PC-3 (cell line): ENCODE data around the gene MAGI2. TPM values are rescaled to one million over a fixed set of nuclear protein-coding genes. Genes with fewer than 3 reads are reported as not detected.

Experiments
- ATAC-seq: fragments of 200-7000 bp; cut with Tn5 transposase; 2 replicates; pipeline ENCODE4 v1.9.1; 2020; ENCODE audit warnings: mild to moderate bottlenecking, moderate library complexity
- BruUV-seq: library from RNA; stranded (reverse); fragments of 400-500 nt; replicated peaks from 2 replicates; lab custom pipeline; 2021; lab: Mats Ljungman, UMichigan
- CTCF ChIA-PET: fragments of 300-600 bp; sonication (Branson Sonifier 250); formaldehyde crosslinking; loops from one replicate; lab custom pipeline; 2022; ENCODE audit warnings: antibody characterized with exemption; lab: Charles Lee
- POLR2A ChIA-PET: fragments of 300-600 bp; sonication (Branson Sonifier 250); formaldehyde crosslinking; loops from one replicate; lab custom pipeline; 2022; ENCODE audit warnings: antibody characterized with exemption; ENCODE audit not compliant: unreplicated experiment; lab: Charles Lee
- DNase-seq: peaks from one replicate; pipeline ENCODE4 v3.0.0-alpha.2; 2015
- H2AFZ ChIP-seq: fragments of 300-600 bp; sonication (generic); 2 replicates; pipeline ENCODE4 v1.6.0; 2016; ENCODE audit warnings: antibody characterized with exemption, low read length
- H3F3A ChIP-seq: fragments of 300-600 bp; sonication (generic); one replicate; pipeline ENCODE4 v1.6.0; 2017; ENCODE audit warnings: antibody characterized with exemption, low read length, control low read depth, mild to moderate bottlenecking; ENCODE audit not compliant: unreplicated experiment
- H3K27ac ChIP-seq: fragments of 300-600 bp; sonication (generic); 2 replicates; pipeline ENCODE4 v1.5.1; 2016; ENCODE audit warnings: mild to moderate bottlenecking, low read length
- H3K27me3 ChIP-seq: fragments of 300-600 bp; sonication (generic); 2 replicates; pipeline ENCODE4 v1.6.1; 2016; ENCODE audit warnings: low read length, mixed read lengths
- H3K36me3 ChIP-seq: fragments of 300-600 bp; sonication (generic); 2 replicates; pipeline ENCODE4 v1.6.1; 2016; ENCODE audit warnings: low read depth, mixed run types, low read length, mixed read lengths
- H3K4me1 ChIP-seq: fragments of 300-600 bp; sonication (generic); 2 replicates; pipeline ENCODE4 v1.5.1; 2016; ENCODE audit warnings: low read length; ENCODE audit not compliant: insufficient read depth
- H3K4me2 ChIP-seq: fragments of 300-600 bp; sonication (generic); 2 replicates; pipeline ENCODE4 v1.6.0; 2016; ENCODE audit warnings: low read length
- H3K4me3 ChIP-seq: fragments of 300-600 bp; sonication (generic); 2 replicates; pipeline ENCODE4 v1.5.1; 2016; ENCODE audit warnings: mild to moderate bottlenecking, low read length, mixed read lengths
- H3K79me2 ChIP-seq: fragments of 300-600 bp; sonication (generic); 2 replicates; pipeline ENCODE4 v1.6.1; 2017; ENCODE audit warnings: low read length, mixed read lengths
- H3K9ac ChIP-seq: fragments of 300-600 bp; sonication (generic); 2 replicates; pipeline ENCODE4 v1.6.0; 2016; ENCODE audit warnings: mild to moderate bottlenecking, low read length
- H3K9me2 ChIP-seq: fragments of 300-600 bp; sonication (generic); replicated peaks from 2 replicates; pipeline ENCODE4 v1.6.1; 2016; ENCODE audit warnings: mixed run types, low read length, mixed read lengths
- H3K9me3 ChIP-seq: fragments of 300-600 bp; sonication (generic); 2 replicates; pipeline ENCODE4 v1.6.1; 2016; ENCODE audit warnings: low read length, mixed read lengths
- H4K20me1 ChIP-seq: fragments of 300-600 bp; sonication (generic); 2 replicates; pipeline ENCODE4 v1.6.1; 2016; ENCODE audit warnings: low read length, mixed read lengths
- EZH2 ChIP-seq: fragments of 300-600 bp; sonication (generic); IDR thresholded peaks from one replicate; pipeline ENCODE4 v1.6.1; 2017; ENCODE audit warnings: antibody characterized with exemption, mild to moderate bottlenecking, low read length; ENCODE audit not compliant: unreplicated experiment
- EZH2phosphoT487 ChIP-seq: fragments of 300-600 bp; sonication (generic); IDR thresholded peaks from 2 replicates; pipeline ENCODE4 v1.6.1; 2018; ENCODE audit warnings: mild to moderate bottlenecking, antibody characterized with exemption, low read length, borderline replicate concordance
- intact Hi-C: fragments of 100-400 bp; cut with micrococcal nuclease; formaldehyde crosslinking; loops from 2 replicates; pipeline ENCODE4 v1.9.0; 2023
- total RNA-seq: library from RNA; depleted of rRNA; stranded (reverse); fragments of >200 nt; gene quantifications from 2 replicates; pipeline ENCODE4 v1.2.3, GENCODE V29; 2014
- TF ChIP-seq, protein P1 (sequence below): fragments of 300-600 bp; sonication (generic); conservative IDR thresholded peaks from 2 replicates; pipeline ENCODE4 v1.5.1; 2017; ENCODE audit warnings: antibody characterized with exemption, low read depth, mild to moderate bottlenecking, low read length

The MAGI2 gene
- total RNA-seq, 1 experiment from 2014 or later, result not detected

DNA sequence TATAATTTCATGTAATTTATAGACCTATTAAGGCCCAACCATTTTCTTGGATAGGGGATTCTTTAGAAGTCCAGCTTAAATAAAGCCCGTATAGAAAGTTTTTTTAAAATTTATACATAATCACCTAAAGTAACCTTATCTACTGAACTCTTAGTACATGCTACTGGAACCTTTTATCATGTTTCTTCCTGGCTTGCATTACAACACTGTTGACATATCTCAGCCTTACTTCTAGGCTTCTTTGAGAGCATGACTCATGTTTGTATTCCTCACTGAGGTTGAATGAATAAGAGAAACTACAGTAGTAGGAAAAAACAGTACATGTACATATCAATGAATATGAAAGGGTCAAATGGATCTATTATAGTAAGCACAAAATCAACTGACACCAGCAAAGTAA, 8.2 kb upstream of the MAGI2 start:
- peak overlapping the region; percentile 38; the same call in 1 of the 2 replicates for H3K4me3 ChIP-seq
- H3K9ac ChIP-seq, result peak overlapping the region; percentile 60
- no peaks in the 10 kb centered on the region for H3K27me3 ChIP-seq
- peak; percentile 86 for DNase-seq
- ATAC-seq, result peak; percentile 98
- H3F3A ChIP-seq, result no peaks in the 10 kb centered on the region
- TF ChIP-seq, protein P1, sequence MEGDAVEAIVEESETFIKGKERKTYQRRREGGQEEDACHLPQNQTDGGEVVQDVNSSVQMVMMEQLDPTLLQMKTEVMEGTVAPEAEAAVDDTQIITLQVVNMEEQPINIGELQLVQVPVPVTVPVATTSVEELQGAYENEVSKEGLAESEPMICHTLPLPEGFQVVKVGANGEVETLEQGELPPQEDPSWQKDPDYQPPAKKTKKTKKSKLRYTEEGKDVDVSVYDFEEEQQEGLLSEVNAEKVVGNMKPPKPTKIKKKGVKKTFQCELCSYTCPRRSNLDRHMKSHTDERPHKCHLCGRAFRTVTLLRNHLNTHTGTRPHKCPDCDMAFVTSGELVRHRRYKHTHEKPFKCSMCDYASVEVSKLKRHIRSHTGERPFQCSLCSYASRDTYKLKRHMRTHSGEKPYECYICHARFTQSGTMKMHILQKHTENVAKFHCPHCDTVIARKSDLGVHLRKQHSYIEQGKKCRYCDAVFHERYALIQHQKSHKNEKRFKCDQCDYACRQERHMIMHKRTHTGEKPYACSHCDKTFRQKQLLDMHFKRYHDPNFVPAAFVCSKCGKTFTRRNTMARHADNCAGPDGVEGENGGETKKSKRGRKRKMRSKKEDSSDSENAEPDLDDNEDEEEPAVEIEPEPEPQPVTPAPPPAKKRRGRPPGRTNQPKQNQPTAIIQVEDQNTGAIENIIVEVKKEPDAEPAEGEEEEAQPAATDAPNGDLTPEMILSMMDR, result no peak
- TF ChIP-seq EZH2phosphoT487, result no peak
- peak overlapping the region; percentile 78 for H3K4me2 ChIP-seq
- POLR2A ChIA-PET, result interaction anchor here (0.5 kb wide), 1 partner anchor 24 kb away, joined by 8 read pairs; no protein-coding TSS in a partner anchor
- peaks cover 15% of the 10 kb centered on the region for H3K4me1 ChIP-seq
- H3K9me2 ChIP-seq, result no peaks in the 10 kb centered on the region
- H3K79me2 ChIP-seq, result no peaks in the 10 kb centered on the region
- H3K27ac ChIP-seq, result peak overlapping the region; percentile 94
- no peak overlapping the region for H2AFZ ChIP-seq
- H3K36me3 ChIP-seq, result no peaks in the 10 kb centered on the region
- H4K20me1 ChIP-seq, result no peaks in the 10 kb centered on the region
- intact Hi-C loops, result loop anchor here (5.0 kb wide), 2 partner anchors 39 to 169 kb away; no protein-coding TSS in a partner anchor
- no peaks in the 10 kb centered on the region for H3K9me3 ChIP-seq
- CTCF ChIA-PET, result no interaction called here
- no TSS peak for BruUV-seq

DNA sequence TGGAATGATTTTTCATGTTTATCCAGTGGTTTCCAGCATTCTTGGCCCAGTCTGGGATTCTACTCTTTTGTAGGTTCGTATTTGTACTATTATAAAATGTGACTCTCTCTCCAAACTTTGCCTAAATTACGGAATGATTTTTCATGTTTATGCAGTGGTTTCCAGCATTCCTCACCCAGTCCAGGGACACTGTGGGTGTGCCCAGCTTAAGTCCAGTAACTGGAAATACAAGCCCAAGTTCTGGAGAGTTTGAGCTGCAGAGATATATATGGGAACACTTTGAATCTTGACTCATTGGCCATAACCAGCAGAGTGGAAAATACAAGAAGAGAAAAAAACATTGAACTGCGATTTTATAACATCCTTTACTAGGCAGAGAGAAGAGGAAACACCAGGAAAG, 5.9 kb upstream of the MAGI2 start:
- Histone ChIP-seq H2AFZ (no peak overlapping the region), H3K27ac (no peak overlapping the region), H3K27me3 (no peaks in the 10 kb centered on the region), H3K9me2 (no peaks in the 10 kb centered on the region), H3K4me2 (no peak overlapping the region), H3K9me3 (no peaks in the 10 kb centered on the region), H4K20me1 (no peaks in the 10 kb centered on the region), H3K9ac (no peak overlapping the region), H3F3A (no peaks in the 10 kb centered on the region), H3K36me3 (no peaks in the 10 kb centered on the region), H3K4me1 (peaks cover 15% of the 10 kb centered on the region), H3K4me3 (no peak overlapping the region), H3K79me2 (no peaks in the 10 kb centered on the region)
- BruUV-seq, result no TSS peak
- ChIA-PET POLR2A (no interaction called here), CTCF (no interaction called here)
- ATAC-seq (no peak), DNase-seq (peak; percentile 14)
- TF ChIP-seq EZH2phosphoT487 (no peak), EZH2 (no peak)
- TF ChIP-seq, protein P1, result no peak
- intact Hi-C loops, result no loop called here

DNA sequence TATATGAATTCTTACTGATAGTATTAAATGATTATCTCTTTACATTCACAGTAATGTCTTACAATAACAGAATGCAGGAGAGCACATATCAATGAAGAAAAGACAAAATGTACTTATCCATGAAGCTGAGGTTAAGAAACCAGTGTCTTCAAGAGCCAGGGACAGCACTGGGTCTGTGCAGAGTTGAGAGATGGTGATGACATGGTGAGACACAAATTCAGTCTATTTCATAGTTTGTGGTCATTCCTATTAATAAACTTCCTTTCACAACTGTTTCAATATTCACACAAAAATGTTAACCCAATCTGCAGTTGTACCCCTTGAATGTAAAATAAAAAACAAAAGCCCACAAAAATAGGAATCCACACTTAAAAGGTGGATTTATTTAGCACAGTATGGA, 5.3 kb upstream of the MAGI2 start:
- H3K27me3 ChIP-seq, result no peaks in the 10 kb centered on the region
- H3K9ac ChIP-seq, result no peak overlapping the region
- ATAC-seq (no peak), DNase-seq (no peak)
- no peak overlapping the region for H3K4me2 ChIP-seq
- H3F3A ChIP-seq, result no peaks in the 10 kb centered on the region
- H2AFZ ChIP-seq, result no peak overlapping the region
- H3K9me2 ChIP-seq, result no peaks in the 10 kb centered on the region
- no TSS peak for BruUV-seq
- no peaks in the 10 kb centered on the region for H4K20me1 ChIP-seq
- no peak overlapping the region for H3K4me3 ChIP-seq
- TF ChIP-seq, protein P1, result no peak
- no peak for TF ChIP-seq EZH2
- TF ChIP-seq EZH2phosphoT487, result no peak
- no peaks in the 10 kb centered on the region for H3K36me3 ChIP-seq
- no peaks in the 10 kb centered on the region for H3K9me3 ChIP-seq
- no peaks in the 10 kb centered on the region for H3K79me2 ChIP-seq
- ChIA-PET POLR2A (no interaction called here), CTCF (no interaction called here)
- intact Hi-C loops, result no loop called here
- H3K4me1 ChIP-seq, result peaks cover 15% of the 10 kb centered on the region
- H3K27ac ChIP-seq, result no peak overlapping the region
